Measurements from ENCODE around the gene GNG4.

DNA sequence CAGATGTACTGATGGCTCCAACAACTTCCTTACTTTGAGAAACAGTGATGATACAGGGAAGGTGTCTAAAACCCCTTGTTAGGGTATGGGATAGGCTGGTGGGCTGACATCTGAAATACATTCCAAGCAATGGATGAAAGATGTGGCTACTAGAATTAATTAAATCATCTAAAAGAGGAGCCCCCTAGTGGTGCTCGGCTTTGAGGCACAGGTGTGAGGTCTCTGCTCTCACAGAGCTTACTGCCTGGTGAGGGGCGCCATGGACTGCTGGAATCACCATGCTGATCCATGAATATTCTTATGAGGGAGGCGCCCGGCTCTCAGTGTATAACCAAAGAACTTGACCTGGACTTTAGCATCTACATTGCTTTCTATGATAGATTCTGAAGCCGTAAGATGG, 48.5 kb downstream of the GNG4 start:
- TF ChIP-seq ZFP1 (CRISPR knock-in tag; IDR thresholded peaks at IDR 0.05) (no peak), POLR2AphosphoS5 (IDR thresholded peaks at IDR 0.05; ENCODE audit: control insufficient read depth, insufficient read depth, low read depth, low read length) (no peak), XRCC3 (IDR thresholded peaks at IDR 0.05) (no peak), CC2D1A (IDR thresholded peaks at IDR 0.05) (no peak), PPARD (CRISPR knock-in tag; IDR thresholded peaks at IDR 0.05) (no peak), CBFB (CRISPR knock-in tag; IDR thresholded peaks at IDR 0.05) (no peak), MEF2D (tag; conservative IDR thresholded peaks at IDR 0.05; ENCODE audit: low read depth) (no peak), ZNF584 (CRISPR knock-in tag; IDR thresholded peaks at IDR 0.05; ENCODE audit: low read depth) (no peak), ZNF184 (CRISPR knock-in tag; IDR thresholded peaks at IDR 0.05) (no peak), ZNF274 (IDR thresholded peaks at IDR 0.05; ENCODE audit: borderline replicate concordance, low read depth, low read length) (no peak), ZFP36 (IDR thresholded peaks at IDR 0.05; ENCODE audit: low read depth, low read length, partially characterized antibody) (no peak)
- TF ChIP-seq, protein P1, sequence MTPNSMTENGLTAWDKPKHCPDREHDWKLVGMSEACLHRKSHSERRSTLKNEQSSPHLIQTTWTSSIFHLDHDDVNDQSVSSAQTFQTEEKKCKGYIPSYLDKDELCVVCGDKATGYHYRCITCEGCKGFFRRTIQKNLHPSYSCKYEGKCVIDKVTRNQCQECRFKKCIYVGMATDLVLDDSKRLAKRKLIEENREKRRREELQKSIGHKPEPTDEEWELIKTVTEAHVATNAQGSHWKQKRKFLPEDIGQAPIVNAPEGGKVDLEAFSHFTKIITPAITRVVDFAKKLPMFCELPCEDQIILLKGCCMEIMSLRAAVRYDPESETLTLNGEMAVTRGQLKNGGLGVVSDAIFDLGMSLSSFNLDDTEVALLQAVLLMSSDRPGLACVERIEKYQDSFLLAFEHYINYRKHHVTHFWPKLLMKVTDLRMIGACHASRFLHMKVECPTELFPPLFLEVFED (CRISPR knock-in tag; conservative IDR thresholded peaks at IDR 0.05), result no peak

Data from K562 (cell line).